Activated naive CD8-positive, alpha-beta T cell treated with anti-CD3 and anti-CD28 coated beads, Interleukin-2, amount 50 U/mL, for 16 hours (primary cell): ENCODE results near the gene AURKB.
"Not testable (repeated sequence)": the region's sequence is repeated elsewhere in the genome, so short reads cannot be mapped to it uniquely, and the experiment has no call there.

Source experiments
- DNase-seq: peaks from one replicate; pipeline ENCODE4 v3.0.0-alpha.2; 2020; ENCODE audit warnings: low read depth, low spot score

Gene AURKB

GRCh38 chr17:8225813-8226535 lies 15.6 kb upstream of the AURKB start:
- no peak for DNase-seq

- no peak for DNase-seq
These were observed 14.8 kb upstream of the AURKB start for GRCh38 chr17:8224891-8225812.

GRCh38 chr17:8223356-8224126 lies 13.2 kb upstream of the AURKB start:
- DNase-seq = no peak

GRCh38 chr17:8222630-8223355 lies 12.4 kb upstream of the AURKB start:
- peak; percentile 74 for DNase-seq

GRCh38 chr17:8222380-8222629 lies 11.9 kb upstream of the AURKB start:
- DNase-seq = no peak

- peak; percentile 71 for DNase-seq
These were observed 11.4 kb upstream of the AURKB start for GRCh38 chr17:8221663-8222379.

- DNase-seq = peak; percentile 75
These were observed 10.6 kb upstream of the AURKB start for GRCh38 chr17:8220783-8221662.

GRCh38 chr17:8214000-8214399 lies 3.6 kb upstream of the AURKB start:
- DNase-seq = not testable (repeated sequence)

- no peak for DNase-seq
These were observed 2.2 kb upstream of the AURKB start for GRCh38 chr17:8212312-8213180.

GRCh38 chr17:8210761-8211458 lies 535 bp upstream of the AURKB start:
- no peak for DNase-seq

- DNase-seq = no peak
These were observed 3.8 kb downstream of the AURKB start for GRCh38 chr17:8206536-8206935.

- no peak for DNase-seq
These were observed 5.4 kb downstream of the AURKB start for GRCh38 chr17:8204761-8205555.

GRCh38 chr17:8192070-8192815 lies 18.1 kb downstream of the AURKB start:
- DNase-seq = no peak

GRCh38 chr17:8190506-8190905 lies 19.9 kb downstream of the AURKB start:
- DNase-seq = no peak

- peak; percentile 86 for DNase-seq
These were observed 20.5 kb downstream of the AURKB start, which contains the start of gene BORCS6 for GRCh38 chr17:8189711-8190477. TSS of gene BORCS6 (minus strand) at chr17:8190180. CDS start at chr17:8190140, 40 bp downstream.
